Pons (tissue), 1 donor: ENCODE data around the gene USP40.
"Not testable (repeated sequence)": the region's sequence is repeated elsewhere in the genome, so short reads cannot be mapped to it uniquely, and the experiment has no call there.

ENCODE experiments used
- DNase-seq: peaks from one replicate; pipeline ENCODE4 v3.0.0-alpha.2; 2016; ENCODE audit warnings: low spot score

Gene USP40

GRCh38 chr2:233566141-233566956, at the start of gene USP40:
USP40 (minus strand) TSS chr2:233566782; CDS start chr2:233565554, 1,228 bp downstream.
- peak; percentile 72 for DNase-seq

- no peak for DNase-seq
These were observed 44.7 kb upstream of the USP40 start for GRCh38 chr2:233611284-233611683.

GRCh38 chr2:233605680-233606079, 39.1 kb upstream of the USP40 start:
- DNase-seq = no peak

GRCh38 chr2:233604826-233605225, 38.2 kb upstream of the USP40 start:
- no peak for DNase-seq

GRCh38 chr2:233603520-233603919, 36.9 kb upstream of the USP40 start:
- no peak for DNase-seq

- no peak for DNase-seq
These were observed 35.5 kb upstream of the USP40 start for GRCh38 chr2:233602076-233602475.

- DNase-seq = no peak
These were observed 33.8 kb upstream of the USP40 start for GRCh38 chr2:233600386-233600785.

GRCh38 chr2:233598952-233599351, 32.4 kb upstream of the USP40 start:
- DNase-seq = no peak

GRCh38 chr2:233597522-233597921, 30.9 kb upstream of the USP40 start:
- DNase-seq = no peak

GRCh38 chr2:233593201-233593600, 26.6 kb upstream of the USP40 start:
- DNase-seq = no peak

GRCh38 chr2:233592706-233593105, 26.1 kb upstream of the USP40 start:
- DNase-seq = not testable (repeated sequence)

GRCh38 chr2:233588400-233588799, 21.8 kb upstream of the USP40 start:
- no peak for DNase-seq

- DNase-seq = no peak
These were observed 17.6 kb upstream of the USP40 start for GRCh38 chr2:233584210-233584609.

GRCh38 chr2:233583217-233583965, 16.8 kb upstream of the USP40 start:
- DNase-seq = not testable (repeated sequence)

- DNase-seq = not testable (repeated sequence)
These were observed 10.8 kb upstream of the USP40 start for GRCh38 chr2:233577341-233577740.

GRCh38 chr2:233572468-233572867, 5.9 kb upstream of the USP40 start:
- no peak for DNase-seq

- DNase-seq = no peak
These were observed 4.9 kb upstream of the USP40 start for GRCh38 chr2:233571462-233571861.

- DNase-seq = no peak
These were observed 4.4 kb upstream of the USP40 start for GRCh38 chr2:233571001-233571400.

GRCh38 chr2:233565685-233566140, 869 bp downstream of the USP40 start:
- DNase-seq = no peak

GRCh38 chr2:233563663-233564430, 2.7 kb downstream of the USP40 start:
- DNase-seq = no peak

- DNase-seq = peak; percentile 26
These were observed 9.5 kb downstream of the USP40 start for GRCh38 chr2:233556881-233557736.
